Stimulated activated CD8-positive, alpha-beta memory T cell treated with anti-CD3 and anti-CD28 coated beads, Interleukin-4, amount 100 ng/mL, for 24 hours (primary cell): ENCODE results near the gene RALY.

Source experiments
- DNase-seq: peaks from one replicate; pipeline ENCODE4 v3.0.0-alpha.2; 2020; ENCODE audit warnings: low read depth

The RALY gene

GRCh38 chr20:34047010-34047687 lies 53.4 kb downstream of the RALY start:
- no peak for DNase-seq

GRCh38 chr20:34047917-34048316 lies 54.2 kb downstream of the RALY start:
- no peak for DNase-seq

DNA sequence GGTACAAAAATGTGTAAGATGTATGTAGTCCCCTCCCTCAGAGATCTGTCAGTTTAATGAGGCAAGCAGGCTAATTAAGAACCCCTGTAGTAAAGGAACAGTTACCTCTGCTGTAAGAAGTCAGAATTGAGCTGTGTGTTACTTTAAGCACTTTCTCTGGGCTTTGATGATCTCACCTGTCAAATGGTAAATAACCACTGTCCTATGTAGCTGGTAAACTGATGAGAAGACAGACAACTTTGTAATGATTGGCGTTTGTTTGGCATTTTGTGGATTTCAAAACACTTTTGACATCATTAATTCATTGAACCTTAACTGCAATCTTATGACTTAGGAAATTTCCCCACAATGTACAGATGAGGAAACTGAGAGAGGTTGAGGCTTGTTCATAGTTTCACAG lies 55.7 kb downstream of the RALY start:
- no peak for DNase-seq

DNA sequence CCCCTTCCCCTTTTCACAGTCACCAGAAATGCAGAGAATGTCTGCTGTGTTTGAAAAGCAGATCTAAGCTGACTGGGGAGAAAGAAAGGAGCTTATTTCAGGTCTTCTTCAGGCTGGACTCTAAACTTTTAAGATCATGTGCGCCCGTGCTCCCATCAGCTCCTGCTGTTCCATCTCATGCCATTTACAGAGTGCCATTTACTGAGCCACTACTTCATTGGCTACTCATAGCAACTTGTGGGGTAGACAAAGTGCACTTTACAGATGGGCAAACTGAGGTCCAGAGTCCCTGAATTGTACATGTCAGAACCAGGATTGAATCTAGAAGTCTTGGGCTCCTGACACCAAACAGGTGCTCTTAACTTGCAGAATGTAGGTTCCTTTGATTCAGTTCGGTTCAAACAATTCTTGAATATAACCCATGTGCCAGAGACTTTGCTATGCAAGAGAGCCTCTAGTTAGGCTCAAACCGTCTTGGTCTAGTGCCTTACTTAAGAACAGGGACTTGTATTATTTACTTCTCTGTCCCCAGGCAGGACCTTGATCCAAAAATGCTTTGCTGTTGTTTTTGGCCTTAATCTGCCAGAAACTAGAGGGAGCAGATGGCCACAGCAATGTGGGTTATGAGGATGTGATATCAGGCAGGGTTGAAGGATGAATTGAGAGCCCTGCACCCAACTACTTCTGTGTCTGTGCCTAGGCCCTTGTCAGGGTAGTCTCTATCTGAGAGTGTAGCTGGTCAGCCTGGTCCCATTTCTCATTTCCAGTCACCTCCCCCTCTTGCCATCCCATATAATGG lies 56.4 kb downstream of the RALY start:
- no peak for DNase-seq

GRCh38 chr20:34052414-34052813 lies 58.7 kb downstream of the RALY start:
- no peak for DNase-seq

- no peak for DNase-seq
These were observed 61.6 kb downstream of the RALY start for GRCh38 chr20:34055290-34055689.

DNA sequence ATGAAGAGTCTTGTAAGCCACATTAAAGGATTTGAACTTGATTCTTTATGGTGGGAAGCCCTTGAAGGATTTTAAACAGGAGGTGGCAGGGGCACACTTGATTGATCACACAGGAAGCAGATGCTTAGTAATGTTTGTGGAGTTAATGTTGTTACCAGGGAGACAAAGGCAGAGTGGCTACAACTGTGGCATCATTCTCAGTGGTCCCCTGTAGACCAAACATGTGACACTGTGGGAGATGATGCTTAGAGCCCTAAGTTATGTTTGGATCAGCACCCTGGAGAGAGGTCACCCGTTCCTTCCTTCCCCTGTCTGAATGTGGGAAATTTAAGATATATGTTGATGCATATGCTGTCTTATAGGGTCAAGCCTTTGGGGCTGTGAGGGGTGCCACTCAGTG lies 65.1 kb downstream of the RALY start:
- DNase-seq: no peak

- DNase-seq: no peak
These were observed 67.3 kb downstream of the RALY start for GRCh38 chr20:34060970-34061369.

GRCh38 chr20:34061695-34062094 lies 68.0 kb downstream of the RALY start:
- no peak for DNase-seq

GRCh38 chr20:34062570-34063482 lies 69.1 kb downstream of the RALY start:
- no peak for DNase-seq

DNA sequence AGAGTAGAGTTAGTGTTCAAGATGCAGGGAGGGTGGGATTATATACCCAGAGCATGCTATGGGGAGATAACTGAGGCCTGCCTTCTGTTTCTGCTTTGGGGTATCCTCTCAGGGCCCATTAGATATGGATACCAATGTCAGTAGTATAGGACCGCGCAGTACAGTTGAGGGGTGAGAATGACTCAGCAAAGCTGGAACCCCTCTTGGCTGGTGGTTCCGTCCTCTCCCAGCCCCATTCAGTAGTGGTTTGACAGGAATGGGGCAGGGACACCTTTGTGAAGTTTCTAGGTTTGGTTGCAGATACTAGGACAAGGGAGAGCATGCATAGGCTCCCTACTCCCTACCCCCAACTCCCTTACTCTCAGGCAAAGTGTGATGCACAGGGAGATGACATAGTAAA lies 70.6 kb downstream of the RALY start:
- DNase-seq: no peak

- DNase-seq: no peak
These were observed 71.5 kb downstream of the RALY start for GRCh38 chr20:34065260-34065659.

- DNase-seq: no peak
These were observed 72.9 kb downstream of the RALY start for GRCh38 chr20:34066476-34067090.

- DNase-seq: no peak
These were observed 74.3 kb downstream of the RALY start for GRCh38 chr20:34068001-34068400.

- DNase-seq: peak; percentile 11
These were observed 75.8 kb downstream of the RALY start for GRCh38 chr20:34069341-34070078.

DNA sequence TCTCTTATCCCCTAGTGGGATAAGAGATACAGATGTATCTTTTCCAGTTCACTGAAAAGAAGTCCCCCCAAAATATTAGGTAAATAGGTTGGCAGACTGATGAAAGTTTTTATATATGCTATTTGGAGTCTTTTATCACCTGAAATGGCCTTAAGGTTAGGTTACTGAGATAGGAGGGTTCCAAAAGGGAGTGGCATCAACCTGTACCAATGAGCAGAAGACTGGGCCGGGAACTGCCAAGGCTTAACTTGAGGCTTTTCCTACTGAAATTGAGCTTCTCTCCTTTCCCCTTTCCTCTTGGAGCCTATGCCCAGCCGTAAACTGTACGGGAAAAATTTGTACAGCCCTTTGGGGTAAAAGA lies 76.3 kb downstream of the RALY start:
- no peak for DNase-seq

GRCh38 chr20:34070859-34071258 lies 77.1 kb downstream of the RALY start:
- no peak for DNase-seq

DNA sequence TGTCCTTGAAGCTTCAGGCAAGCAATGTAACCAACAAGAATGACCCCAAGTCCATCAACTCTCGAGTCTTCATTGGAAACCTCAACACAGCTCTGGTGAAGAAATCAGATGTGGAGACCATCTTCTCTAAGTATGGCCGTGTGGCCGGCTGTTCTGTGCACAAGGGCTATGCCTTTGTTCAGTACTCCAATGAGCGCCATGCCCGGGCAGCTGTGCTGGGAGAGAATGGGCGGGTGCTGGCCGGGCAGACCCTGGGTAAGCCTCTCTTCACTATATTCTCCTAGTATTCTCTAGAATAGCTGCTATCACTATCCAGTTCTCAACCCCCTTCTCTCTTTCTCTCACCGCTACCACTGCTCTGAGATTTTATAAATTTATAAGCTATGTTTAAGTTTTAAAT lies 78.4 kb downstream of the RALY start:
- no peak for DNase-seq

GRCh38 chr20:34072778-34073177 lies 79.1 kb downstream of the RALY start:
- no peak for DNase-seq

DNA sequence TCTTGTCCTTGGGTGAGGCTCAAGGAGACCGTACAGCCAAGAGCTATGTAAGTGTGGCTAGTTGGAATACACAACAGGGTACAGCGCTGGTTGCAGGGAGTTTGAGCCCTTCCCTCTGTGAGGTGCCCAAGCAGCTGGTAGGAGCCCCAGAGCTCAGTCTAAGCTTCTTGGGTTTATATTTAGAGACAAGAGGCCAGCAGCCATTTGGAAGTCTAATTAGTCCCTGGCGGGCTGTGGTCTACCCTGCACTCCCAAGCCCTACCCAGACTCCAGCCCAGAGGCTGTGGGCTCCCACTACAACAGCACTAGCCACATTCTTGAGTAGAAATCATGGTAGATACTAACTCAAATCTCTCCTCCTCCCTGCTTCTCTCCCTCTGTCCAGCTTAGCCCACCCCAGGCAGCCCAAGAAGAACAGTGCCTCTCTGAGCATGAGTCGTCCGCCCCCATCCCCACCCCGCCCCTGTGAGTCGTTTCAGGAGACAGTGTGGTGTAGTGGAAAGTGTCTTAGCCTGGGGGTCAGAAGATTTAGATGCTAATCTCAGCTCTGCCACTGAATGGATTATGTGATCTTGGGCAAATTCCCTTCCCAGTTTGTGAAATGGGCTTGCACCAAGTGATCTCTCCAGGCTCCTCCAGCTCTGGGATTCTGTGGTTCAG lies 80.5 kb downstream of the RALY start:
- peak; percentile 15 for DNase-seq

GRCh38 chr20:34075647-34076046 lies 81.9 kb downstream of the RALY start:
- DNase-seq: no peak
